Measurements from ENCODE around the gene DENND1A. TPM values are rescaled to one million over a fixed set of nuclear protein-coding genes. Genes with fewer than 3 reads are reported as not detected.

DENND1A gene
- total RNA-seq, 1 donor from 2014 or later = 12.7 TPM

- H3K36me3 Mint-ChIP-seq (ENCODE audit: low read depth, unreplicated experiment) = no peaks in the 10 kb centered on the region
- H3K9me3 Mint-ChIP-seq (ENCODE audit: unreplicated experiment) = peaks cover 5% of the 10 kb centered on the region
- no peaks in the 10 kb centered on the region for H3K9me3 ChIP-seq (ENCODE audit: insufficient read depth, low read depth, low read length)
- no peak overlapping the region for H3K4me3 ChIP-seq (ENCODE audit: insufficient read depth, low read depth, low read length)
- peaks cover 22% of the 10 kb centered on the region for H3K27me3 Mint-ChIP-seq (ENCODE audit: low read depth, unreplicated experiment)
- no peak overlapping the region for H3K4me2 ChIP-seq (ENCODE audit: low read length)
- no peak overlapping the region for H3K27ac ChIP-seq (ENCODE audit: low read depth, low read length)
- no peak overlapping the region for H3K9ac ChIP-seq (ENCODE audit: low read length)
- no peaks in the 10 kb centered on the region for H3K79me2 ChIP-seq (ENCODE audit: insufficient read depth, low read length)
- DNase-seq (ENCODE audit: low read depth) (no peak), FAIRE-seq (no peak)
- H3K27ac Mint-ChIP-seq (ENCODE audit: unreplicated experiment) = no peak overlapping the region
- no peaks in the 10 kb centered on the region for H3K4me1 Mint-ChIP-seq (ENCODE audit: low read depth, unreplicated experiment)
- H3K27me3 ChIP-seq (ENCODE audit: insufficient read depth, low read length) = peaks cover 4% of the 10 kb centered on the region
- no peaks in the 10 kb centered on the region for H3K36me3 ChIP-seq (ENCODE audit: insufficient read depth, low read length)
- no peak for TF ChIP-seq CTCF (IDR thresholded peaks at IDR 0.05; ENCODE audit: insufficient read depth, low read depth, low read length)
- H3K4me3 Mint-ChIP-seq (ENCODE audit: unreplicated experiment) = no peak overlapping the region
- H3K4me1 ChIP-seq (ENCODE audit: insufficient read depth, low read length) = no peaks in the 10 kb centered on the region
- H2AFZ ChIP-seq (ENCODE audit: low read depth, low read length) = no peak overlapping the region
- no peaks in the 10 kb centered on the region for H4K20me1 ChIP-seq (ENCODE audit: insufficient read depth, low read length)
Measured at GRCh38 chr9:123943671-123944070, 13.7 kb upstream of the DENND1A start.

DNA sequence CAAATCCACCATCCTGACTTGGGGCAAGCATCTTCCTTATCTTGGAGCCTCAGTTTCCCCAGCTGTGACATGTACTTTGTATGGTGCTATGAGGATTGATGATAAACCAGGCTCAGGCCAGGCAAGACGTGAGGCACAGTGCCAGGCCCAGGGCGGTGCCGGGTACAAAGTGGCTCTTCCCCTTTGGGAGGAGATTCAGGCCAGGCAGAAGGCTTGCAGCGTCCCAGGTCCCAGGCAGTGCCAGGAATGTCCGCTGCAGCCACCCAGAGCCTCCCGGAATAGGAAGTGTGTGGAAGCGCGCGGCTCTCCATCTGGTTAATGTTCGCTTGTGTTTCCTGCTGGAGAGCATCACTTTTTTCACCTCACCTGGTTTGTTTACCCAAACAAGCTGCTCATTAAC is 12.6 kb upstream of the DENND1A start:
- Histone ChIP-seq H4K20me1 (ENCODE audit: insufficient read depth, low read length) (no peaks in the 10 kb centered on the region), H3K9ac (ENCODE audit: low read length) (no peak overlapping the region), H3K79me2 (ENCODE audit: insufficient read depth, low read length) (no peaks in the 10 kb centered on the region), H3K36me3 (ENCODE audit: insufficient read depth, low read length) (no peaks in the 10 kb centered on the region), H2AFZ (ENCODE audit: low read depth, low read length) (no peak overlapping the region), H3K4me1 (ENCODE audit: insufficient read depth, low read length) (no peaks in the 10 kb centered on the region), H3K4me2 (ENCODE audit: low read length) (no peak overlapping the region), H3K9me3 (ENCODE audit: insufficient read depth, low read depth, low read length) (no peaks in the 10 kb centered on the region), H3K27ac (ENCODE audit: low read depth, low read length) (no peak overlapping the region), H3K27me3 (ENCODE audit: insufficient read depth, low read length) (peaks cover 4% of the 10 kb centered on the region), H3K4me3 (ENCODE audit: insufficient read depth, low read depth, low read length) (no peak overlapping the region)
- Mint-ChIP-seq H3K9me3 (ENCODE audit: unreplicated experiment) (peaks cover 5% of the 10 kb centered on the region), H3K27me3 (ENCODE audit: low read depth, unreplicated experiment) (peaks cover 23% of the 10 kb centered on the region), H3K4me1 (ENCODE audit: low read depth, unreplicated experiment) (no peaks in the 10 kb centered on the region), H3K27ac (ENCODE audit: unreplicated experiment) (no peak overlapping the region), H3K36me3 (ENCODE audit: low read depth, unreplicated experiment) (no peaks in the 10 kb centered on the region), H3K4me3 (ENCODE audit: unreplicated experiment) (no peak overlapping the region)
- DNase-seq (ENCODE audit: low read depth) (no peak), FAIRE-seq (no peak)
- TF ChIP-seq CTCF (IDR thresholded peaks at IDR 0.05; ENCODE audit: insufficient read depth, low read depth, low read length) = no peak
- TF ChIP-seq EZH2 (IDR thresholded peaks at IDR 0.05; ENCODE audit: insufficient read depth, low read length) = no peak

GRCh38 chr9:123941524-123942070 is 11.7 kb upstream of the DENND1A start:
- no peak for DNase-seq (ENCODE audit: low read depth)
- Histone ChIP-seq H3K27ac (ENCODE audit: low read depth, low read length) (no peak overlapping the region), H3K4me2 (ENCODE audit: low read length) (no peak overlapping the region), H3K27me3 (ENCODE audit: insufficient read depth, low read length) (peaks cover 4% of the 10 kb centered on the region), H3K4me3 (ENCODE audit: insufficient read depth, low read depth, low read length) (no peak overlapping the region), H3K36me3 (ENCODE audit: insufficient read depth, low read length) (no peaks in the 10 kb centered on the region), H3K79me2 (ENCODE audit: insufficient read depth, low read length) (no peaks in the 10 kb centered on the region), H2AFZ (ENCODE audit: low read depth, low read length) (no peak overlapping the region), H4K20me1 (ENCODE audit: insufficient read depth, low read length) (no peaks in the 10 kb centered on the region), H3K9ac (ENCODE audit: low read length) (no peak overlapping the region), H3K4me1 (ENCODE audit: insufficient read depth, low read length) (no peaks in the 10 kb centered on the region), H3K9me3 (ENCODE audit: insufficient read depth, low read depth, low read length) (no peaks in the 10 kb centered on the region)
- Mint-ChIP-seq H3K4me3 (ENCODE audit: unreplicated experiment) (no peak overlapping the region), H3K27ac (ENCODE audit: unreplicated experiment) (no peak overlapping the region), H3K9me3 (ENCODE audit: unreplicated experiment) (peaks cover 6% of the 10 kb centered on the region), H3K36me3 (ENCODE audit: low read depth, unreplicated experiment) (no peaks in the 10 kb centered on the region), H3K4me1 (ENCODE audit: low read depth, unreplicated experiment) (no peaks in the 10 kb centered on the region), H3K27me3 (ENCODE audit: low read depth, unreplicated experiment) (peaks cover 23% of the 10 kb centered on the region)
- TF ChIP-seq EZH2 (IDR thresholded peaks at IDR 0.05; ENCODE audit: insufficient read depth, low read length) = no peak
- TF ChIP-seq CTCF (IDR thresholded peaks at IDR 0.05; ENCODE audit: insufficient read depth, low read depth, low read length) = no peak
- no peak for FAIRE-seq

All from astrocyte (in vitro differentiated cells and primary cell).